ENCODE measurements around the gene LVRN. TPM values are rescaled to one million over a fixed set of nuclear protein-coding genes. Genes with fewer than 3 reads are reported as not detected.

Gene LVRN
- total RNA-seq, 4 donors from 2014 or later: 1.4 to 7.6 TPM; not detected in 2

DNA sequence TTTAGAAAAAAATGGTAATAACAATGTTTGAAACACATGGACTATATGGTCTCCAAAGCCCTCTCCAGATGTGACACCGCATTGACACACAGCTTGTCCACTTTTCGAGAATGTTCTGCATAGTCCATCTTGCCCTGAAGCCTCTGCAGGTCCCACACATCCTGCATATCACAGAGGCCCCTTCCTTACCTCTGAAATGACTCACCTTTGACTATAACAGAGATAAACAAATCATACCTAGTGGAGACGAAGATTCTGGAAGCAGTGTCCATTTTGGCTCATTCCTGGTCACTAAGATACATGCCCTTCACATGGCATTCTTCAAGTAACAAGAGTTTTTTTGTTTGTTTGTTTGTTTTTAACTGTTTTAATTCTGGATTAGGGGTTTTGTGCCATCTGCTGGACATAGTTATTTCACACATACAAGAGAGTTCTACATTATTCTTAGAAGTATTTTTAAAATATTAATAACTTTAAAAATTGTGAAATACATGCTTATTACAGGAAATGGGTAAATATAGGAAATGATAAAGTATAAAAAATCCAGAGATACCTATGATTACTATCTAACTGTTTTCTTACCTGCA, 75.1 kb downstream of the LVRN start:
- H3K4me3 ChIP-seq: no peak overlapping the region
- WGBS, 2 donors (ENCODE audit: low coverage in 1 of 2): 57 to 64% methylated on average over 3 of the region's 3 CpGs
- no peaks in the 10 kb centered on the region for H3K9me3 ChIP-seq
- H3K27ac ChIP-seq: no peak overlapping the region
- DNase-seq: no peak
- H3K27me3 ChIP-seq: peaks cover 7% of the 10 kb centered on the region
- in situ Hi-C loops (cut with MboI; ENCODE audit: low pct_ligation_motif_present in 1 of 4, low pct_unique_long_range_greater_than_20kb in 1 of 4, low sequenced_read_pairs in 3 of 4) (no loop called here), intact Hi-C loops (cut with DNase I; ENCODE audit: low total_unique reads) (no loop called here)
- H3K36me3 ChIP-seq: no peaks in the 10 kb centered on the region
- H3K4me1 ChIP-seq: no peaks in the 10 kb centered on the region
- TF ChIP-seq EP300 (IDR thresholded peaks at IDR 0.05; ENCODE audit: low read depth) (no peak), POLR2A (IDR thresholded peaks at IDR 0.05) (no peak), POLR2AphosphoS5 (IDR thresholded peaks at IDR 0.05) (no peak)
- TF ChIP-seq, protein P1, sequence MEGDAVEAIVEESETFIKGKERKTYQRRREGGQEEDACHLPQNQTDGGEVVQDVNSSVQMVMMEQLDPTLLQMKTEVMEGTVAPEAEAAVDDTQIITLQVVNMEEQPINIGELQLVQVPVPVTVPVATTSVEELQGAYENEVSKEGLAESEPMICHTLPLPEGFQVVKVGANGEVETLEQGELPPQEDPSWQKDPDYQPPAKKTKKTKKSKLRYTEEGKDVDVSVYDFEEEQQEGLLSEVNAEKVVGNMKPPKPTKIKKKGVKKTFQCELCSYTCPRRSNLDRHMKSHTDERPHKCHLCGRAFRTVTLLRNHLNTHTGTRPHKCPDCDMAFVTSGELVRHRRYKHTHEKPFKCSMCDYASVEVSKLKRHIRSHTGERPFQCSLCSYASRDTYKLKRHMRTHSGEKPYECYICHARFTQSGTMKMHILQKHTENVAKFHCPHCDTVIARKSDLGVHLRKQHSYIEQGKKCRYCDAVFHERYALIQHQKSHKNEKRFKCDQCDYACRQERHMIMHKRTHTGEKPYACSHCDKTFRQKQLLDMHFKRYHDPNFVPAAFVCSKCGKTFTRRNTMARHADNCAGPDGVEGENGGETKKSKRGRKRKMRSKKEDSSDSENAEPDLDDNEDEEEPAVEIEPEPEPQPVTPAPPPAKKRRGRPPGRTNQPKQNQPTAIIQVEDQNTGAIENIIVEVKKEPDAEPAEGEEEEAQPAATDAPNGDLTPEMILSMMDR (IDR thresholded peaks at IDR 0.05): no peak

DNA sequence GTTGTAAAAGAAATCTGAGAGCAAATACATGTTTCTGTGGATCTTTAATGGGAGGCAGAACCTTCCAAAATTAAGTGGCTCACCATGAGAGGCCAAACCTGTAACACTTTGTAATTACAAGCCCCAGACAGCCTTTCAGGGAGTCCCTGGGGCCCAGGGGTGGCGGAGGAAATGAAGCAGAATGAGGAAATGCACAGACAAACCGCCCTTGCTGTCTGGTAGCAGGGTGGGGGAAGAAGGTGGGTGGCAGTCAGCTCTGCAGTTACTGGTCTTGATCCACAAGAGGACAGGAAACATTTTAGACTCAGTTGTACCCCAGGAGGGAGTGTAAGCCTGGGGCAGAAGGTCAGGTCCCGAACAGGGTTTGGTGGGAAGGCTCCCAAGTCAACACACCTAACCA, 76.5 kb downstream of the LVRN start:
- intact Hi-C loops (cut with DNase I; ENCODE audit: low total_unique reads): no loop called here
- TF ChIP-seq EP300 (IDR thresholded peaks at IDR 0.05; ENCODE audit: low read depth) (no peak), POLR2A (IDR thresholded peaks at IDR 0.05) (no peak), POLR2AphosphoS5 (IDR thresholded peaks at IDR 0.05) (no peak)
- TF ChIP-seq, protein P1 (IDR thresholded peaks at IDR 0.05): no peak
- 63 to 76% methylated on average over 2 to 3 of the region's 3 CpGs for WGBS, 2 donors (ENCODE audit: low coverage in 1 of 2)

DNA sequence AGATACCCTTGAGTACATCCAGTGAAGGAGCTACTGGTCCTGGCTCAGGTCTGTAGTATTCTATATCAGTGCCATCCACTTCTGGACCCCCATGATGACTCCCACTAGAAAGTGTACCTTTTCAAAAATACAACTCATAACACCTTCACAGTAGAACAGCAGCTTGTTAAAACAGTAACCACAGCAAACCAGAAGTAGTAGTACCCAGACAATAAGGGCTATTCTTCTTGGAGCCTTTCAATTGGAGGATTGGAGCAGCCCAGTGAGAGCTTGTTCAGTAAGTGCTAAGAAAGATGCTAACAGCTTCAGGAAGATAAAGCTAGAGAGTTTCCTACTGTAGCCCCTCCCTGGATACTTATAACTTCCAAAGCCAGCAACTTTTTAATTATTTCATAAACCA, 80.1 kb downstream of the LVRN start:
- in situ Hi-C loops (cut with MboI; ENCODE audit: low pct_ligation_motif_present in 1 of 4, low pct_unique_long_range_greater_than_20kb in 1 of 4, low sequenced_read_pairs in 3 of 4) (no loop called here), intact Hi-C loops (cut with DNase I; ENCODE audit: low total_unique reads) (no loop called here)
- no peaks in the 10 kb centered on the region for H3K9me3 ChIP-seq
- no peak for DNase-seq
- H3K27ac ChIP-seq: no peak overlapping the region
- H3K27me3 ChIP-seq: peaks cover 7% of the 10 kb centered on the region
- no peaks in the 10 kb centered on the region for H3K36me3 ChIP-seq
- no peaks in the 10 kb centered on the region for H3K4me1 ChIP-seq
- no peak overlapping the region for H3K4me3 ChIP-seq
- TF ChIP-seq EP300 (IDR thresholded peaks at IDR 0.05; ENCODE audit: low read depth) (no peak), POLR2AphosphoS5 (IDR thresholded peaks at IDR 0.05) (no peak), POLR2A (IDR thresholded peaks at IDR 0.05) (no peak)
- TF ChIP-seq, protein P1 (IDR thresholded peaks at IDR 0.05): no peak

More for the DNA sequence above, 76.5 kb downstream of the LVRN start:
- peaks cover 7% of the 10 kb centered on the region for H3K27me3 ChIP-seq
- no peaks in the 10 kb centered on the region for H3K4me1 ChIP-seq
- H3K4me3 ChIP-seq: no peak overlapping the region
- no peak overlapping the region for H3K27ac ChIP-seq
- no peaks in the 10 kb centered on the region for H3K36me3 ChIP-seq
- H3K9me3 ChIP-seq: no peaks in the 10 kb centered on the region
- no peak for DNase-seq
- in situ Hi-C loops (cut with MboI; ENCODE audit: low pct_ligation_motif_present in 1 of 4, low pct_unique_long_range_greater_than_20kb in 1 of 4, low sequenced_read_pairs in 3 of 4): no loop called here

DNA sequence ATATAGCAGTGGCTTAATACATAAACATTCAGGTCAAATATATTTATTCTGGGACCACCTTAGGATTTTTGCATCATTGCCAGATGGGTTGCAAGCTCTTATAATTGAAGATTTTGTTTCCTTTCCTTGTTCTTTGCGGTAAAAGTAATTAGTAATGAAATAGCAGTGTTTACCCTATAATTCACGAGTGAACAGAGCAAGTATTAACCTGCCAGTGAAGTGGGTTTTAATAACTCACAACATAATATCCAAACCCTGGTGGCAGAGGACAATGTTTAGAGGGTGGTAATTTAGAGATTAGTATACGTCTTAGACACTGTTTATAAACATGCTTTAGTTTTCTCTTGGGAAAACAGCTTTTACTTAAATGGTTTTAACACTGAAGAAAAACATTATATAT, 81.8 kb downstream of the LVRN start:
- TF ChIP-seq, protein P1 (IDR thresholded peaks at IDR 0.05): no peak
- TF ChIP-seq POLR2AphosphoS5 (IDR thresholded peaks at IDR 0.05) (no peak), POLR2A (IDR thresholded peaks at IDR 0.05) (no peak), EP300 (IDR thresholded peaks at IDR 0.05; ENCODE audit: low read depth) (no peak)
- no peaks in the 10 kb centered on the region for H3K4me1 ChIP-seq
- H3K4me3 ChIP-seq: no peak overlapping the region
- WGBS, 2 donors (ENCODE audit: low coverage in 1 of 2): 54 to 59% methylated on average over 2 to 3 of the region's 3 CpGs
- in situ Hi-C loops (cut with MboI; ENCODE audit: low pct_ligation_motif_present in 1 of 4, low pct_unique_long_range_greater_than_20kb in 1 of 4, low sequenced_read_pairs in 3 of 4): no loop called here
- H3K9me3 ChIP-seq: no peaks in the 10 kb centered on the region
- no peak for DNase-seq
- H3K27ac ChIP-seq: no peak overlapping the region
- intact Hi-C loops (cut with DNase I; ENCODE audit: low total_unique reads): no loop called here
- peaks cover 7% of the 10 kb centered on the region for H3K27me3 ChIP-seq
- no peaks in the 10 kb centered on the region for H3K36me3 ChIP-seq
